22Rv1 (cell line): Measurements from ENCODE around the gene STIM1.

ENCODE experiments used
- H3K27ac ChIP-seq: fragments of 450-650 bp; 2 replicates; pipeline ENCODE4 v1.5.1; 2017
- ZFX ChIP-seq: fragments of 450-650 bp; IDR thresholded peaks from 2 replicates; pipeline ENCODE4 v1.6.1; 2017; ENCODE audit warnings: antibody characterized with exemption, borderline replicate concordance
- TF ChIP-seq, protein P1 (sequence below): fragments of 450-650 bp; IDR thresholded peaks from 2 replicates; pipeline ENCODE4 v1.5.1; 2017; ENCODE audit warnings: mild to moderate bottlenecking

Gene STIM1

DNA sequence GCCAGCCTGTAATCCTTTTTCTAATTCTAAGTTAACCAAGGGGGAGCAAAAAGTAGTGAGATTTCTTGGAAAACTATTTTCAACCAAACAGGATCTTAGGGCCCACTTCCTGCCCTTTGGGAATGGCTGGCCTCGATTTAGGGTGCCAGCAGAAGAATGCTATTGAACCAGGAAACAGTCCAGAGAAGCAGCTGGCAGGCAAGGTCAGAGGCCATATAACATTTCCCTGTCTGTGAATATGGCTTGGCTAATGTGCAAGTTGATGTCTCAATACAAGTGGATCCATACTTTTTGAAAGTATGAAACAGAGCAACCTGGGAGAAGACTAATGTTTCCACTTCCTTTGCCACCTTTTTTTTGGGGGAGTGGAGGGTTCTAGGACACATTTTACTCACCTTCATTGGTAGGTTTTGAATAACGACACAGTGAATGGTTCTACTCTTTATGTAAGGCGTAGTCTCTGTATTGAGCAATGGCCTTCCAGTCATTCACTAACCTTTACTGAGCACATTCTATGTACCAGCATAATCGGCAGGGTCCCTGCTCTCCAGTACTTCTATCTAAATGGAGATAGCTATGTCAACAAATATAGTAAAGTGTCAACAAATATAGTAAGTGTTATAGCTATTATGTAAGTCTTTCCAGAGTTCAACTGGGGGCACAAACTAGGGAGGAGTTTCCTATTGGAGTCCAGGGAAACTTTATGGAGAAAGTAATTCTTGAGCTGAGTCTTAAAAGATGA, 204.9 kb downstream of the STIM1 start:
- no peak overlapping the region for H3K27ac ChIP-seq
- TF ChIP-seq ZFX = no peak
- TF ChIP-seq, protein P1, sequence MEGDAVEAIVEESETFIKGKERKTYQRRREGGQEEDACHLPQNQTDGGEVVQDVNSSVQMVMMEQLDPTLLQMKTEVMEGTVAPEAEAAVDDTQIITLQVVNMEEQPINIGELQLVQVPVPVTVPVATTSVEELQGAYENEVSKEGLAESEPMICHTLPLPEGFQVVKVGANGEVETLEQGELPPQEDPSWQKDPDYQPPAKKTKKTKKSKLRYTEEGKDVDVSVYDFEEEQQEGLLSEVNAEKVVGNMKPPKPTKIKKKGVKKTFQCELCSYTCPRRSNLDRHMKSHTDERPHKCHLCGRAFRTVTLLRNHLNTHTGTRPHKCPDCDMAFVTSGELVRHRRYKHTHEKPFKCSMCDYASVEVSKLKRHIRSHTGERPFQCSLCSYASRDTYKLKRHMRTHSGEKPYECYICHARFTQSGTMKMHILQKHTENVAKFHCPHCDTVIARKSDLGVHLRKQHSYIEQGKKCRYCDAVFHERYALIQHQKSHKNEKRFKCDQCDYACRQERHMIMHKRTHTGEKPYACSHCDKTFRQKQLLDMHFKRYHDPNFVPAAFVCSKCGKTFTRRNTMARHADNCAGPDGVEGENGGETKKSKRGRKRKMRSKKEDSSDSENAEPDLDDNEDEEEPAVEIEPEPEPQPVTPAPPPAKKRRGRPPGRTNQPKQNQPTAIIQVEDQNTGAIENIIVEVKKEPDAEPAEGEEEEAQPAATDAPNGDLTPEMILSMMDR = no peak

DNA sequence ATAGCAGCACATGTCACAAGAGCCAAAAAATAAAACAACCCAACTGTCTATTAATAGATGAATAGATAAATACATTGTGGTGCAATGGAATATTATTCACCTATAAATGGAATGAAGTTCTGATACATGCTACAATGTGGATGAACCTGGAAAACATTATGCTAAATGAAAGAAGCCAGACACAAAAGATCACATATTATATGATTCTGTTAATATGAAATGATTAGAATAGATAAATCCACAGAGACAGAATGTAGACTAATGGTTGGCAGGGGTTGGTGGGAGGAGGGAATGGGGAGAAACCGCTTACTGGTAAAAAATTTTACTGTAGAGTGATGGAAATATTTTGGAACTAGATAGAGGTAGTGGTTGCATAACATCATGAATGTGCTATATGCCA, 206.2 kb downstream of the STIM1 start:
- TF ChIP-seq, protein P1 = no peak
- no peak for TF ChIP-seq ZFX
- no peak overlapping the region for H3K27ac ChIP-seq

DNA sequence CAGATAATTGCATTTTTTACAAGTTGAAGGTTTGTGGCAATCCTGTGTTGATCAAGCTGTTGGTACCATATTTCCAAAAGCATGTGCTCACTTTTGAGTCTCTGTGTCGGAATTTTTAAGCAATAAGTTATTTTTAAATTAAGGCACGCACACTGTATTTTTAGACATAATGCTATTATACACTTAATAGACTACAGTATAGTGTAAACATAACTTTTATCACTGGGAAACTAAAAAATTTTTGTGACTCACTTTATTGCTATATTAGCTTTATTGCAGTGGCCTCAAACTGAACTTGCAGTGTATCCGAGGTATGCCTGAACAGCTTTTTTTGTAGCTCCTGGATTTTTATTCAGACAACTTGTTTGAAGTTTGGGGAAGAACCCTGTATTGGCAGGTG, 207.9 kb downstream of the STIM1 start:
- no peak for TF ChIP-seq ZFX
- TF ChIP-seq, protein P1 = no peak

DNA sequence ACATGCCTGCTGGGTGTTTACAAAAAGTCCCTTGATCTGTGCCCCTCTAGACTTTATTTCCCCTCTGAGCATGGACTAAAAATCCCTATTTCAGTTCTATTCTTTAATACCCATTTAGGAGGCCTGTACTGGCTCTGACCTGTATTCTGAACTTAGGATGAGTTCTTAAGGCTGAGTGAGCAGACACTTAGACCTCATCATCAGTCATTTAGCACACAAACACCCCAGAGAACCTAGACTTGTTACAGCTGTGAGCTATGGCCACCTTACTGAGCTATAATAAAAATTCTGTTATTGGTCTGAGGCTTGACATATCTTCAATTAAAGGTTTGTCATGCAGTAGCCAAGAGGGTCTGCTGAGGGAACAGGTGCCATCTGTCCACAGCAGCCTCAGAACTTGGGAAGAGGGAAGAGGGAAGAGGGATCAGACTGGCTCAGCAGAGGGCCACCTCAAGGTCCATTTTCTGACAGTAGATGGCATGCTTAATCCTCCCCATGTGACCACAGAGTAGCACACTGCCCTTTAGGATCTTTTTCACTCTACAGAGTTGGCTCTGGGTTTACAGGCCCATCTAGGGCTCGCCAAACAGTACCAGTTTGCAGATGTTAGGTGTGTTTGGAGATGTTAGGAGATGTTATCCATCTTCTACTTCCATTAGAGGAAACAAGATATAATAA, 209.0 kb downstream of the STIM1 start:
- H3K27ac ChIP-seq = no peak overlapping the region
- TF ChIP-seq, protein P1 = no peak
- no peak for TF ChIP-seq ZFX

More for the DNA sequence above, 207.9 kb downstream of the STIM1 start:
- H3K27ac ChIP-seq = no peak overlapping the region

DNA sequence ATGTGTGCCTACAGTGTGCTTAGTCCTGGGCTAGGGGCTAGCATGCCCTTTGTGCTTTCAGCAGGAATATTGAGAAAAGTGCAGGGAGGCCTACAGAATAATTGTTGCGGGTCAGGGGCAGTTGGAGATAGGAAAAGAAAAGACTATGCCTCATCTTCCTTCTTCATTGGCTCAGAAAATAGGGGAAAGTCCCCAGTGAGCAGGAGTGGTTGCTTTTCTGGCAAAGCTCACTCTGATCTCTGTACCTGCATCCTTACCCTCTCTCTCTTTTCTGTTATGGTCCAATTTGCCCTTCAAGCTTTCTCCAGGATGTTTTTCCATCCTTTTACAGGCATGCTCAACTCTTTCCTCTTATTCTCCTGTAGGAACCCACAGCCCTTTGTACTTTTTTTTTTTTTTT, 209.6 kb downstream of the STIM1 start:
- TF ChIP-seq, protein P1 = no peak
- no peak for TF ChIP-seq ZFX
- no peak overlapping the region for H3K27ac ChIP-seq

DNA sequence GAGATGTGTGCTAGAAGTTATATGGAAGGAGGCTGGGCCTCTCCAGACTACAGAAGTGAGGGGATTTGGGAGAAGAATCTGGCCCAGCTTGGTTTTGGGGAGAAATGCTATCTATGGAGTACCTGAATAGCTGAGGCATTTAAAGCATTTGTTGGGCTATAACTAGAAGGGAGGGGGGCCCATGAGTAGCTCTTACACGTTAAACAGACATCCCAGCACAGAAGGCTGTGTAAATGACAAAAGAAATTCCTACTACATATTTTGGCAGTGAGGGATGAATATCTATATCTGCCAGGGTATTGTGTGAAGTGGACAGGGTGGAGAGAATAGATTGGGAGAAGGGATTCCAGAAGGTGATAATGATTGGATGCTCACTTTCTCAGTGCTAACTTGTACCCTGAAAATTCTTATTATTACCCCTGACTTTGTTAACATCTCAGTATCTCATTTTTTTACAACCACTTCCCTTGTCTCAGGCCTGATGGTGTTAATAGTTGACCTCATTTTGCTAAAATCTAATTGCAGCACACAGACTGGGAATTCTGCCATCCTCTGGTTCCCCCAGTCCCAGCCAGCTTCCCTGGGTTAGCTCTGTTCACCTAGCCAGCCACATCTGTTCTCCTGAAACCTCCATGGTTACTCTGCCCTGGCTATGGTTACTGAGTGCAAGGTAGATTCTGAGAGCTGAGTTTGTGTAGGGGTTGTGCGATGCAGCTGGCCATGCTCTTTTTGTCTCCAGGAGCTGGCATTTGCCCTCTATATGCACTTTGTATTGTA, 210.3 kb downstream of the STIM1 start:
- TF ChIP-seq ZFX = no peak
- TF ChIP-seq, protein P1 = no peak
- H3K27ac ChIP-seq = no peak overlapping the region

DNA sequence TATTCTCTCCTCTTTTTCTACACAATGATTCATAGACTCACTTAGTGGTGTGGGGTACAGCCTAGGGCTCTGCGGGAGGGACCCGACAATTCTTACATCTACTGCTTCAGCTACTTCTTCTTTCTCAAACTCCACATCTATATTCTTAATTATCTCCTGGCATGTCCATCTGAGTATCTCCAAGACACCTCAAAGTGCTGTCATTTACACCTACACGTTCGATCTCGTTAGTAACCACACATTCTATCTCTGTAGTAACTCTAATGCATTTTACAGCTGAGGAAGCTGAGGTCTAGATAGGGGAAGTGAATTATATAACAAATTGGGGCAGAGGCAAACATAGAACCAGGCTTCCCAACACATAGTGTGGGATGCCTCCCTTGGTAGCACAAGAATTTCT, 211.4 kb downstream of the STIM1 start:
- no peak overlapping the region for H3K27ac ChIP-seq
- no peak for TF ChIP-seq ZFX
- TF ChIP-seq, protein P1 = no peak
